ENCODE measurements around the gene TSPAN14.
"Not testable (repeated sequence)": the region's sequence is repeated elsewhere in the genome, so short reads cannot be mapped to it uniquely, and the experiment has no call there.

TSPAN14 gene

DNA sequence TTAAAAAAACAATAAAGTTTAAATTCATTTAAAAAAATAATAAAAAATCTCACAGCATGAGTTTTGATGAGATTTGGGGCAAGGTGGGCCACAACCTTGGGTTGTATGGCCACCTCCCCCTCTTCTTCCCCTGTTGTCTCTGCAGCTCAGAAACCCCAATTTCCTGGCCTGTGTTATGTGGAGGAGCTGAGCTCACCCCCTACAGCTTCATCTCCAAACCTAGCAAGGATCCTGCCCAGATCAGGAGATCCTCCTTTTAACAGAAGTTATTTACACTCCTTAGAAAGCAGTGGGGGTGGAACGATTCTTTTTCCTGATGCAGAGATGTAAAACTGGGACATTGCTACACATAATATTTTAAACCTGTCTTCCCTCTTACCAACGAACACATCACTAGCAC, 76.7 kb downstream of the TSPAN14 start:
- no peaks in the 10 kb centered on the region for H3K9me3 ChIP-seq (replicated peaks; ENCODE audit: insufficient read depth, low read length)
- no peaks in the 10 kb centered on the region for H3K79me2 ChIP-seq (ENCODE audit: low read length)
- no peak overlapping the region for H3K4me3 ChIP-seq (ENCODE audit: low read length)
- H3K36me3 ChIP-seq (replicated peaks; ENCODE audit: insufficient read depth, low read length): no peaks in the 10 kb centered on the region
- no peak overlapping the region for H3K27ac ChIP-seq (ENCODE audit: low read length)
- no peaks in the 10 kb centered on the region for H3F3A ChIP-seq (ENCODE audit: insufficient read depth, low read length)
- H3K9me2 ChIP-seq (replicated peaks; ENCODE audit: insufficient read depth, low read length): no peaks in the 10 kb centered on the region
- no peak overlapping the region for H3K9ac ChIP-seq (ENCODE audit: low read length)
- H2AFZ ChIP-seq (ENCODE audit: low read length): no peak overlapping the region
- TF ChIP-seq EZH2phosphoT487 (IDR thresholded peaks at IDR 0.05; ENCODE audit: low read length): no peak
- no peak for TF ChIP-seq EZH2 (optimal IDR thresholded peaks at IDR 0.05; ENCODE audit: low read depth, low read length)
- no peak for TF ChIP-seq CTCF (IDR thresholded peaks at IDR 0.05; ENCODE audit: low read length)
- no peaks in the 10 kb centered on the region for H4K20me1 ChIP-seq (ENCODE audit: insufficient read depth, low read length)
- H3K4me2 ChIP-seq (ENCODE audit: low read depth, low read length): no peak overlapping the region
- H3K4me1 ChIP-seq (ENCODE audit: low read length): no peaks in the 10 kb centered on the region
- no peak for DNase-seq
- H3K27me3 ChIP-seq (replicated peaks; ENCODE audit: insufficient read depth, low read length): no peaks in the 10 kb centered on the region

DNA sequence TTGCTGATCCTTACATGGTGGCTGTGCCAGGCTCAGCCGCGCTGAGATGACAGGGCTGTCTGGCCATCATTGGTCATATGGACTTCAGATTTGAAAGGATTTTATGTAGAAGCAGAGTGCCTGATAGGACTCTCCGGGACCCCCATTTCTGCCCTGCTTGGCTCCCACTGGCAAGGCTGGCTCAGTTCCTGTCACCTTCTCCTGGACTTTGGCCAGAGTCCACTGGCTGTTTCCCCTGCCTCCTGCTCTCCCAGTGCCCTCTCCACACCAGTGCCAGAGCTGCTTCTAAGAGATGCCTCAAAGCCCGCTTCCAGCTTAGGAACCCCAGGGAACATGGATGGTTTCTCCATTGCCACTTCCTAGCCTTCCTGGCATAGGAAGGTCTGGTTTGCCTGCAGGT, 78.5 kb downstream of the TSPAN14 start:
- TF ChIP-seq CTCF (IDR thresholded peaks at IDR 0.05; ENCODE audit: low read length) (no peak), EZH2phosphoT487 (IDR thresholded peaks at IDR 0.05; ENCODE audit: low read length) (no peak), EZH2 (optimal IDR thresholded peaks at IDR 0.05; ENCODE audit: low read depth, low read length) (no peak)

GRCh38 chr10:80534059-80534458, 79.9 kb downstream of the TSPAN14 start:
- not testable (repeated sequence) for H3K4me3 ChIP-seq (ENCODE audit: low read length); H3K36me3 ChIP-seq (replicated peaks; ENCODE audit: insufficient read depth, low read length); H2AFZ ChIP-seq (ENCODE audit: low read length); H3K4me1 ChIP-seq (ENCODE audit: low read length); H3K27me3 ChIP-seq (replicated peaks; ENCODE audit: insufficient read depth, low read length); H3K79me2 ChIP-seq (ENCODE audit: low read length); DNase-seq; H3K9me3 ChIP-seq (replicated peaks; ENCODE audit: insufficient read depth, low read length); H3K9ac ChIP-seq (ENCODE audit: low read length); H4K20me1 ChIP-seq (ENCODE audit: insufficient read depth, low read length); H3K27ac ChIP-seq (ENCODE audit: low read length); H3F3A ChIP-seq (ENCODE audit: insufficient read depth, low read length); H3K4me2 ChIP-seq (ENCODE audit: low read depth, low read length); H3K9me2 ChIP-seq (replicated peaks; ENCODE audit: insufficient read depth, low read length)

More for the DNA sequence above, 78.5 kb downstream of the TSPAN14 start:
- no peak overlapping the region for H3K4me3 ChIP-seq (ENCODE audit: low read length)
- H2AFZ ChIP-seq (ENCODE audit: low read length): no peak overlapping the region
- H3K4me2 ChIP-seq (ENCODE audit: low read depth, low read length): no peak overlapping the region
- H3K27ac ChIP-seq (ENCODE audit: low read length): no peak overlapping the region
- H3K36me3 ChIP-seq (replicated peaks; ENCODE audit: insufficient read depth, low read length): no peaks in the 10 kb centered on the region
- no peaks in the 10 kb centered on the region for H3K79me2 ChIP-seq (ENCODE audit: low read length)
- H3K9me3 ChIP-seq (replicated peaks; ENCODE audit: insufficient read depth, low read length): no peaks in the 10 kb centered on the region
- no peaks in the 10 kb centered on the region for H3K9me2 ChIP-seq (replicated peaks; ENCODE audit: insufficient read depth, low read length)
- no peak overlapping the region for H3K9ac ChIP-seq (ENCODE audit: low read length)
- no peaks in the 10 kb centered on the region for H4K20me1 ChIP-seq (ENCODE audit: insufficient read depth, low read length)
- no peaks in the 10 kb centered on the region for H3K27me3 ChIP-seq (replicated peaks; ENCODE audit: insufficient read depth, low read length)
- H3F3A ChIP-seq (ENCODE audit: insufficient read depth, low read length): no peaks in the 10 kb centered on the region
- DNase-seq: no peak
- no peaks in the 10 kb centered on the region for H3K4me1 ChIP-seq (ENCODE audit: low read length)

DNA sequence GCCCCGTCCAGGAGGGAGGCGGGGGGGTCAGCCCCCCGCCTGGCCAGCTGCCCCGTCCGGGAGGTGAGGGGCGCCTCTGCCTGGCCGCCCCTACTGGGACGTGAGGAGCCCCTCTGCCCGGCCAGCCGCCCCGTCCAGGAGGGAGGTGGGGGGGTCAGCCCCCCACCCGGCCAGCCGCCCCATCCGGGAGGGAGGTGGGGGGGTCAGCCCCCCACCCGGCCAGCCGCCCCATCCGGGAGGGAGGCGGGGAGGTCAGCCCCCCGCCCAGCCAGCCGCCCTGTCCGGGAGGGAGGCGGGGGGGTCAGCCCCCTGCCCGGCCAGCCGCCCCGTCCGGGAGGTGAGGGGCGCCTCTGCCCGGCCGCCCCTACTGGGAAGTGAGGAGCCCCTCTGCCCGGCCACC, 80.5 kb downstream of the TSPAN14 start:
- H3K9ac ChIP-seq (ENCODE audit: low read length); H2AFZ ChIP-seq (ENCODE audit: low read length): not testable (repeated sequence)

More for the DNA sequence above, 80.5 kb downstream of the TSPAN14 start:
- not testable (repeated sequence) for H3K27me3 ChIP-seq (replicated peaks; ENCODE audit: insufficient read depth, low read length); H3K4me2 ChIP-seq (ENCODE audit: low read depth, low read length); H3K36me3 ChIP-seq (replicated peaks; ENCODE audit: insufficient read depth, low read length); H3K4me1 ChIP-seq (ENCODE audit: low read length); H3K9me2 ChIP-seq (replicated peaks; ENCODE audit: insufficient read depth, low read length); H3K27ac ChIP-seq (ENCODE audit: low read length); H3K79me2 ChIP-seq (ENCODE audit: low read length); H3K4me3 ChIP-seq (ENCODE audit: low read length); DNase-seq; H3F3A ChIP-seq (ENCODE audit: insufficient read depth, low read length); H3K9me3 ChIP-seq (replicated peaks; ENCODE audit: insufficient read depth, low read length); H4K20me1 ChIP-seq (ENCODE audit: insufficient read depth, low read length)

Data from MM.1S (cell line).